Activated naive CD4-positive, alpha-beta T cell treated with anti-CD3 and anti-CD28 coated beads, Interleukin-2, amount 50 U/mL, for 24 hours (primary cell): ENCODE results near the gene SHISA8.

ENCODE experiments used
- H3K27ac Mint-ChIP-seq: one replicate; pipeline ENCODE4 v1.8.0; 2021; ENCODE audit warnings: mild to moderate bottlenecking, mixed read lengths
- H3K27me3 Mint-ChIP-seq: one replicate; pipeline ENCODE4 v1.8.0; 2021; ENCODE audit warnings: mixed read lengths
- H3K36me3 Mint-ChIP-seq: one replicate; pipeline ENCODE4 v1.8.0; 2021; ENCODE audit warnings: mixed read lengths
- H3K4me1 Mint-ChIP-seq: one replicate; pipeline ENCODE4 v1.8.0; 2021; ENCODE audit warnings: mixed read lengths
- H3K4me3 Mint-ChIP-seq: one replicate; pipeline ENCODE4 v1.8.0; 2021; ENCODE audit warnings: mild to moderate bottlenecking, mixed read lengths
- H3K9me3 Mint-ChIP-seq: one replicate; pipeline ENCODE4 v1.8.0; 2021; ENCODE audit warnings: mixed read lengths

Gene SHISA8

GRCh38 chr22:41939981-41940831 lies 25.3 kb upstream of the SHISA8 start:
- no peaks in the 10 kb centered on the region for H3K9me3 Mint-ChIP-seq
- peaks cover 1% of the 10 kb centered on the region for H3K36me3 Mint-ChIP-seq
- peaks cover 34% of the 10 kb centered on the region for H3K4me1 Mint-ChIP-seq
- H3K4me3 Mint-ChIP-seq, result peak overlapping the region; percentile 79
- H3K27me3 Mint-ChIP-seq, result no peaks in the 10 kb centered on the region
- H3K27ac Mint-ChIP-seq, result peak overlapping the region; percentile 98

- Mint-ChIP-seq H3K27ac (no peak overlapping the region), H3K4me1 (peaks cover 30% of the 10 kb centered on the region), H3K27me3 (no peaks in the 10 kb centered on the region), H3K4me3 (no peak overlapping the region), H3K36me3 (no peaks in the 10 kb centered on the region), H3K9me3 (no peaks in the 10 kb centered on the region)
These were observed 22.0 kb upstream of the SHISA8 start for GRCh38 chr22:41936894-41937169.

DNA sequence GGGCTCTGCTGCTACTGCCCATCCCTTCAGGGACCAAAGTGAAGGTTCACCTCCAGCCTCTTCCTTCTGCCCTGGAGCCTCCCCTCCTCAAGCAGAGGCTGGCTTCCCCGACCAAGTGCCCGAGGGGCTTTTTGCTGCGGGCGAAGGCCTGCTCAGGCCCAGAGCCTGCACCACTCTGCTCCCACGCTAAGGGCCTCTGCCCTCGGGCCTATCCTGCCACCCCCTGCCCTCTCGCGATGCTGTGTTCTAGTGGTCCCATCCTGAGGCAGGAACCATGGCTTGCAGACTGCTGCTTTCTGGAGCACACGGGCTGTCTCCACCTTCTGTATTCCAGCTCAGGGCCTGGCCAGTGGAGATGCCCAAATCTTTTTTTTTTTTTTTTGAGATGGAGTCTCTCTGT lies 20.6 kb upstream of the SHISA8 start:
- Mint-ChIP-seq H3K27ac (no peak overlapping the region), H3K4me1 (peaks cover 18% of the 10 kb centered on the region), H3K4me3 (no peak overlapping the region), H3K27me3 (no peaks in the 10 kb centered on the region), H3K9me3 (no peaks in the 10 kb centered on the region), H3K36me3 (no peaks in the 10 kb centered on the region)

GRCh38 chr22:41935015-41935351 lies 20.1 kb upstream of the SHISA8 start:
- Mint-ChIP-seq H3K4me1 (peaks cover 13% of the 10 kb centered on the region), H3K9me3 (no peaks in the 10 kb centered on the region), H3K27me3 (no peaks in the 10 kb centered on the region), H3K27ac (no peak overlapping the region), H3K4me3 (no peak overlapping the region), H3K36me3 (no peaks in the 10 kb centered on the region)

DNA sequence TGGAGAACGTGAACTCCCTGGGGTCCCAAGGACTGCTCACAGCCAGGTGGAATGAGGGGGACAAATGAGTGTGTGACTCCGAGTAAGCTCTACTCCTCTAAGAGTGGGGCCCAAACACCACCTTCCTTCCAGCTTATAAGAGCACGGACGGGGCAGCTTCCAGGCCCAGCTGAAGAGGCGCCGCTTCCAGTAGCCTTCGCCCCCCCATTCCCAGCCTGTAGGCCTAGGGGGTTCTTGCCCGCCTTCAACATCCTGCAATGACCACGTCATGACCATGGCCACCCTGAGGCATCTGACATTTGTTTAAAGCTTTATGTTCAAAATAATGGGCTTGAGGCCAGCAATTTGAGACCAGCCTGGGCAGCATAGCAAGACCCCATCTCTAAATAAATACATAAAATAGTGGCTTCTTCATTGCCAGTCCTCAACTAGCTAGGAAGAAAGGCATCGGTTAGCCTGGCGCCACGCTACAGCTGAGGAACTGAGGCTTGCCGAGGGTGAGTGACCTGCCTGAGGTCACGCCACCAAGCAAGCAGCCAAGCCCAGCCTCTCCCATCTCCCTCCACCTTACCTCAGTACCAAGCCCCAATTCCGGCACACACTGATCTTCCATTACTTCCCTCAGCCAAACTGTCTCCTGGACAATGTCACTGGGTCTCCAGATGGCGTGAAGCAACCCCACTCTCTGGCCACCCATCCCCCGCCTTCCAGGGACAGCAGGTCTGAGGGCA lies 19.6 kb upstream of the SHISA8 start:
- no peaks in the 10 kb centered on the region for H3K36me3 Mint-ChIP-seq
- no peaks in the 10 kb centered on the region for H3K9me3 Mint-ChIP-seq
- H3K27me3 Mint-ChIP-seq, result no peaks in the 10 kb centered on the region
- peak overlapping the region; percentile 41 for H3K27ac Mint-ChIP-seq
- H3K4me1 Mint-ChIP-seq, result peaks cover 8% of the 10 kb centered on the region
- H3K4me3 Mint-ChIP-seq, result no peak overlapping the region

- no peaks in the 10 kb centered on the region for H3K9me3 Mint-ChIP-seq
- H3K27ac Mint-ChIP-seq, result no peak overlapping the region
- H3K36me3 Mint-ChIP-seq, result no peaks in the 10 kb centered on the region
- peaks cover 8% of the 10 kb centered on the region for H3K4me1 Mint-ChIP-seq
- no peaks in the 10 kb centered on the region for H3K27me3 Mint-ChIP-seq
- H3K4me3 Mint-ChIP-seq, result no peak overlapping the region
These were observed 18.7 kb upstream of the SHISA8 start for GRCh38 chr22:41933411-41934177.

DNA sequence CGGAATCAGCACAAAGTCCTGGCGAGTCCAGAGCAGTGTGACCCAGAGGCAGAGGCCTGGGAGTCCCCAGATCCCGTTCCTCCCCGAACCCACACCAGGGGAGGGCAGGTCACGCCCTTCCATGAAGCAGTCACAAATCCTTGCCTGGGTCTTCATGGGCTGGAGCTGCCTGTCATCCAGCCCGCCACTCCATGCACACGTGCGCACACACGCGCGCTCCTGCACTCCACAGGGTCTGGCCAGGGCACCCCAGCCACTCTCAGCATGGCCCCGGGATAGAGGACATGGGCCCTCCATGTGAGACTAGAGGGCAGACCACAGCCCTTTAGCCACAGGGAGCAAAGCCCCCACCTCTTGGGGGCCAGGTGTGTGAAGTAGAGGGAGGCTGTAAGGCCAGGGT lies 17.5 kb upstream of the SHISA8 start:
- Mint-ChIP-seq H3K36me3 (no peaks in the 10 kb centered on the region), H3K9me3 (no peaks in the 10 kb centered on the region), H3K27me3 (no peaks in the 10 kb centered on the region), H3K4me1 (peaks cover 16% of the 10 kb centered on the region), H3K27ac (no peak overlapping the region), H3K4me3 (no peak overlapping the region)

GRCh38 chr22:41931701-41932269 lies 16.9 kb upstream of the SHISA8 start:
- H3K4me3 Mint-ChIP-seq, result no peak overlapping the region
- no peaks in the 10 kb centered on the region for H3K36me3 Mint-ChIP-seq
- peaks cover 16% of the 10 kb centered on the region for H3K4me1 Mint-ChIP-seq
- no peak overlapping the region for H3K27ac Mint-ChIP-seq
- no peaks in the 10 kb centered on the region for H3K27me3 Mint-ChIP-seq
- no peaks in the 10 kb centered on the region for H3K9me3 Mint-ChIP-seq

- H3K27ac Mint-ChIP-seq, result no peak overlapping the region
- peaks cover 25% of the 10 kb centered on the region for H3K4me1 Mint-ChIP-seq
- H3K36me3 Mint-ChIP-seq, result no peaks in the 10 kb centered on the region
These were observed 14.5 kb upstream of the SHISA8 start for GRCh38 chr22:41929418-41929810.

GRCh38 chr22:41928593-41929417 lies 13.9 kb upstream of the SHISA8 start:
- no peaks in the 10 kb centered on the region for H3K9me3 Mint-ChIP-seq
- peaks cover 25% of the 10 kb centered on the region for H3K4me1 Mint-ChIP-seq
- H3K27ac Mint-ChIP-seq, result no peak overlapping the region
- H3K4me3 Mint-ChIP-seq, result no peak overlapping the region
- no peaks in the 10 kb centered on the region for H3K27me3 Mint-ChIP-seq
- H3K36me3 Mint-ChIP-seq, result no peaks in the 10 kb centered on the region

More at GRCh38 chr22:41929418-41929810, 14.5 kb upstream of the SHISA8 start:
- Mint-ChIP-seq H3K27me3 (no peaks in the 10 kb centered on the region), H3K9me3 (no peaks in the 10 kb centered on the region), H3K4me3 (no peak overlapping the region)

GRCh38 chr22:41927813-41928212 lies 12.9 kb upstream of the SHISA8 start:
- H3K9me3 Mint-ChIP-seq, result no peaks in the 10 kb centered on the region
- H3K27me3 Mint-ChIP-seq, result no peaks in the 10 kb centered on the region
- no peak overlapping the region for H3K27ac Mint-ChIP-seq
- H3K36me3 Mint-ChIP-seq, result no peaks in the 10 kb centered on the region
- H3K4me1 Mint-ChIP-seq, result peaks cover 25% of the 10 kb centered on the region
- peak overlapping the region; percentile 68 for H3K4me3 Mint-ChIP-seq

GRCh38 chr22:41925783-41926460 lies 11.0 kb upstream of the SHISA8 start:
- Mint-ChIP-seq H3K27ac (no peak overlapping the region), H3K36me3 (no peaks in the 10 kb centered on the region), H3K4me3 (peak overlapping the region; percentile 86), H3K4me1 (peaks cover 25% of the 10 kb centered on the region), H3K27me3 (no peaks in the 10 kb centered on the region), H3K9me3 (no peaks in the 10 kb centered on the region)

GRCh38 chr22:41923595-41924276 lies 8.9 kb upstream of the SHISA8 start:
- Mint-ChIP-seq H3K4me3 (no peak overlapping the region), H3K27ac (no peak overlapping the region), H3K36me3 (no peaks in the 10 kb centered on the region), H3K27me3 (no peaks in the 10 kb centered on the region), H3K4me1 (peaks cover 27% of the 10 kb centered on the region), H3K9me3 (no peaks in the 10 kb centered on the region)

GRCh38 chr22:41922940-41923594 lies 8.2 kb upstream of the SHISA8 start:
- Mint-ChIP-seq H3K27me3 (no peaks in the 10 kb centered on the region), H3K9me3 (no peaks in the 10 kb centered on the region), H3K4me3 (no peak overlapping the region), H3K4me1 (peaks cover 25% of the 10 kb centered on the region), H3K36me3 (no peaks in the 10 kb centered on the region), H3K27ac (peak overlapping the region; percentile 51)
